Mucosa of gallbladder (tissue), 1 donor: ENCODE results near the gene PNLIPRP1. TPM values are rescaled to one million over a fixed set of nuclear protein-coding genes. Genes with fewer than 3 reads are reported as not detected.

Experiments
- DNase-seq: peaks from one replicate; pipeline ENCODE4 v3.0.0-alpha.2; 2020; ENCODE audit warnings: low spot score
- total RNA-seq: library from RNA; stranded (reverse); gene quantifications from one replicate; pipeline ENCODE4 v1.2.1, GENCODE V29; 2021
- donor health status: DM: no; HTN: no; CAD: no.

The PNLIPRP1 gene
- total RNA-seq, 1 donor from 2014 or later, result 2.1 TPM

- DNase-seq, result no peak
These were observed 9.2 kb downstream of the PNLIPRP1 start for GRCh38 chr10:116599991-116600390.

- DNase-seq, result no peak
These were observed 12.1 kb downstream of the PNLIPRP1 start for GRCh38 chr10:116602648-116603400.

- no peak for DNase-seq
These were observed 15.3 kb downstream of the PNLIPRP1 start for GRCh38 chr10:116606061-116606483.

GRCh38 chr10:116607336-116607735 is 16.6 kb downstream of the PNLIPRP1 start:
- DNase-seq, result no peak

GRCh38 chr10:116608686-116609594 is 18.2 kb downstream of the PNLIPRP1 start:
- DNase-seq, result no peak

- no peak for DNase-seq
These were observed 19.8 kb downstream of the PNLIPRP1 start for GRCh38 chr10:116610443-116611152.

- no peak for DNase-seq
These were observed 20.4 kb downstream of the PNLIPRP1 start for GRCh38 chr10:116611153-116611545.

GRCh38 chr10:116612107-116612769 is 21.5 kb downstream of the PNLIPRP1 start:
- no peak for DNase-seq

GRCh38 chr10:116613471-116613870 is 22.7 kb downstream of the PNLIPRP1 start:
- DNase-seq, result no peak

- DNase-seq, result no peak
These were observed 24.0 kb downstream of the PNLIPRP1 start for GRCh38 chr10:116614796-116615195.

GRCh38 chr10:116615199-116615776 is 24.5 kb downstream of the PNLIPRP1 start:
- DNase-seq, result no peak

GRCh38 chr10:116620423-116621400 is 30.0 kb downstream of the PNLIPRP1 start, which contains the start of gene PNLIPRP2:
Gene PNLIPRP2 (plus strand): TSS chr10:116620953.
- no peak for DNase-seq

- DNase-seq, result no peak
These were observed 30.7 kb downstream of the PNLIPRP1 start for GRCh38 chr10:116621476-116621875.

GRCh38 chr10:116621934-116622655 is 31.3 kb downstream of the PNLIPRP1 start:
- DNase-seq, result no peak

GRCh38 chr10:116625845-116626244 is 35.1 kb downstream of the PNLIPRP1 start:
- no peak for DNase-seq

GRCh38 chr10:116626815-116627214 is 36.1 kb downstream of the PNLIPRP1 start:
- no peak for DNase-seq

GRCh38 chr10:116627386-116627933 is 36.7 kb downstream of the PNLIPRP1 start:
- DNase-seq, result no peak

- no peak for DNase-seq
These were observed 38.6 kb downstream of the PNLIPRP1 start for GRCh38 chr10:116629340-116629739.

- no peak for DNase-seq
These were observed 39.3 kb downstream of the PNLIPRP1 start for GRCh38 chr10:116630020-116630419.
